Left lung (tissue), 10 donors: ENCODE measurements around the gene CFAP92. TPM values are rescaled to one million over a fixed set of nuclear protein-coding genes. Genes with fewer than 3 reads are reported as not detected.

Experiments
- ATAC-seq: fragments of 200-7000 bp; cut with Tn5 transposase; one replicate; pipeline ENCODE4 v1.9.1; 2020; ENCODE audit warnings: moderate library complexity
- DNase-seq, 4 donors: peaks; one replicate each; pipeline ENCODE4 v3.0.0-alpha.2; 2013 to 2020
- H3K27ac ChIP-seq, 2 donors: fragments of 200-600 bp; sonication (generic) in 1 of 2; one replicate each; pipeline versions ENCODE4 v1.5.0 to v1.8.0; 2020 to 2021
- H3K27me3 ChIP-seq, 2 donors: fragments of 200-600 bp; sonication (generic) in 1 of 2; one replicate each; pipeline versions ENCODE4 v1.5.0 to v1.8.0; 2020 to 2021
- H3K36me3 ChIP-seq, 2 donors: fragments of 200-600 bp; sonication (generic) in 1 of 2; one replicate each; pipeline versions ENCODE4 v1.5.0 to v1.8.0; 2020 to 2021
- H3K4me1 ChIP-seq, 2 donors: fragments of 200-600 bp; one replicate each; pipeline ENCODE4 v1.8.0; 2021
- H3K4me3 ChIP-seq, 2 donors: fragments of 200-600 bp; sonication (generic) in 1 of 2; one replicate each; pipeline versions ENCODE4 v1.5.0 to v1.8.0; 2020 to 2021; ENCODE audit warnings: mild to moderate bottlenecking in 1 of 2
- H3K9me3 ChIP-seq, 2 donors: fragments of 200-600 bp; sonication (generic) in 1 of 2; one replicate each; pipeline versions ENCODE4 v1.5.0 to v1.8.0; 2020 to 2021
- intact Hi-C, 2 donors: fragments of 100-400 bp; cut with DNase I; formaldehyde crosslinking; loops; one replicate each; pipeline versions ENCODE4 v1.11.2 to v1.14.2; 2022
- polyA plus RNA-seq, 6 donors: library from polyadenylated mRNA; unstranded; fragments of 120-200 nt; gene quantifications; one replicate each; pipeline ENCODE4 v1.2.1, GENCODE V29; 2013; ENCODE audit not compliant: insufficient read length in 6 of 6
- total RNA-seq, 2 donors: library from RNA; stranded (reverse); fragmentation: NEBNext Ultra II Directional; extraction: Animal tissue kit (Norgen Biotek cat#: 25700); gene quantifications; one replicate each; pipeline ENCODE4 v1.2.1, GENCODE V29; 2021
- TF ChIP-seq, protein P1 (sequence below), 2 donors: fragments of 200-600 bp; sonication (generic) in 1 of 2; IDR thresholded peaks; one replicate each; pipeline versions ENCODE4 v1.5.0 to v1.8.0; 2021; ENCODE audit warnings: antibody characterized with exemption in 2 of 2
- donor health status: DM: no; HTN: yes; CAD: no.
- donor health status: DM: no; HTN: no; CAD: no.

The CFAP92 gene
- total and polyA plus RNA-seq, 8 donors: 1.7 to 4.4 (median 3.5) TPM

DNA sequence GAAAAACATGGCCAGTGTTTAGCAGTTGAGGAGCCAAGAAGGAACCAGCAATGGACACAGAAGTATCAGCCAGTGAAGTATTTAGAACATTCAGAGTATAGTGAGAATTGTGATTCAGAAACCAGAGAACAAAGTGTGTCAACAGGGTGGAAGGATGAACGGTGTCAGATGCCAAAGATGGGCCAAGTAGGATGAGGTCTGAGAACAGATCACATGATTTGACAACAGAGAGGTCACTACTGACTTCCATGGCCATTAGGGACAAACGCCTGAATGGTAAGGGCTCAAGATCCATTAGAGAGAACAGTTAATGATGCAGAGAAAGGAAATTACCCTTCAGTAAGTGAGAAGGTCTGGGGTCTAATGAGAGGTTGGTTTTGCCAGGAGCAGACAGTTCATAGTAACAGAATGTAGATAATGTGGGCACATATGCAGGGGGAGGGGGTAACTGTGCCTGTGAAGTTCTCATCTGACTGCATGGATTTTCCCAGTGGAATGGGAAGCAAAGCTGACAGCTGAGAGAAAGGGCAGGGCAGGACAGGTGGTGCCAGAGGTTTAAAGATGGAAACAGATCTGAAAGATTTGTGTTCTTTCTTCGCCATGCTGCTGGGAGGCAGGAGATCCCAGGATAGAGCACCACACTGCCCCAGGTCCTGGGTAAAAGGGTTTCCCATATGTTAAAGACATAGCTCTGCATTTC, 119.2 kb downstream of the CFAP92 start:
- Histone ChIP-seq H3K9me3 (no peaks in the 10 kb centered on the region), H3K4me1 (peaks cover 6 to 28% of the 10 kb centered on the region in 2 donors), H3K4me3 (no peak overlapping the region), H3K36me3 (no peaks in the 10 kb centered on the region), H3K27me3 (no peaks in the 10 kb centered on the region), H3K27ac (no peak overlapping the region)
- intact Hi-C loops: no loop called here
- no peak for ATAC-seq
- TF ChIP-seq, protein P1, sequence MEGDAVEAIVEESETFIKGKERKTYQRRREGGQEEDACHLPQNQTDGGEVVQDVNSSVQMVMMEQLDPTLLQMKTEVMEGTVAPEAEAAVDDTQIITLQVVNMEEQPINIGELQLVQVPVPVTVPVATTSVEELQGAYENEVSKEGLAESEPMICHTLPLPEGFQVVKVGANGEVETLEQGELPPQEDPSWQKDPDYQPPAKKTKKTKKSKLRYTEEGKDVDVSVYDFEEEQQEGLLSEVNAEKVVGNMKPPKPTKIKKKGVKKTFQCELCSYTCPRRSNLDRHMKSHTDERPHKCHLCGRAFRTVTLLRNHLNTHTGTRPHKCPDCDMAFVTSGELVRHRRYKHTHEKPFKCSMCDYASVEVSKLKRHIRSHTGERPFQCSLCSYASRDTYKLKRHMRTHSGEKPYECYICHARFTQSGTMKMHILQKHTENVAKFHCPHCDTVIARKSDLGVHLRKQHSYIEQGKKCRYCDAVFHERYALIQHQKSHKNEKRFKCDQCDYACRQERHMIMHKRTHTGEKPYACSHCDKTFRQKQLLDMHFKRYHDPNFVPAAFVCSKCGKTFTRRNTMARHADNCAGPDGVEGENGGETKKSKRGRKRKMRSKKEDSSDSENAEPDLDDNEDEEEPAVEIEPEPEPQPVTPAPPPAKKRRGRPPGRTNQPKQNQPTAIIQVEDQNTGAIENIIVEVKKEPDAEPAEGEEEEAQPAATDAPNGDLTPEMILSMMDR (IDR thresholded peaks at IDR 0.05): no peak
- DNase-seq: no peak

DNA sequence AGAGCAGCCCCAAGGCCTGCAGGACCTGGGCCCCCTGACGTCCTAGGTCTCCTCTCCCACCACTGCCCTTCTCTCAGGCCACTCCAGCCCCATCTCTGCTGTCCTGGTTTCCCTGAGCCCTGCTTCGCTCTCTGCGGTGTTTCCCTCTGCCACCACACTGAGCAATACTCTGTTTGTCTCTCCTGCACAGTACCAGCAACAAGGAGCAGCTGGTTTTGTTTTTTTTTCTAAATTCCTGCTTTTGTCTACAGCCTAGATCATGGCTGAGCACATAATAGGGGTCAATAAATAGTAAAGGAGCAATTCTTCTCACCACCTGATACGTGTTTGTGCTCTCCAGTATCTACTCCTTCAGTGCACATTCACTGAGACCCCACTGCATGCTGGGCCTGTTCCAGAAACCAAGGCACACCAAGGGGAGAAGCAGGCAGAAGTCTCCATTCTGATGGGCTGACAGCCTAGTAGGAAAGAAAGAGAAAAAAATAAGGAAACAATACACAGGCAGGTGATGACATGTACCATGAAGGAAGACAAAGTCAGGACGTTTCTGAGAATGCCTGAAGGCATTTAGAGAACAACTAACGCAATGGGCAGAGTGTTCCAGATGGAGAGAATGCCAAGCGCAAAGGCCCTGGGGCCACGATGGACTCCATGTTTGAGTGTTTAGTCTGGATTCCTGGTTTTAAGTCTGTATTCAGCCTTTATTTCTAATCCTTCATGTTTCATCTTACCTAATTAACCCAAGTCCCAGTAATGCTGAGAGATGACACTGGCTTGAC, 120.4 kb downstream of the CFAP92 start:
- Histone ChIP-seq H3K27me3 (no peaks in the 10 kb centered on the region), H3K9me3 (no peaks in the 10 kb centered on the region), H3K36me3 (no peaks in the 10 kb centered on the region), H3K4me3 (no peak overlapping the region), H3K27ac (no peak overlapping the region), H3K4me1 (peaks cover 6 to 23% of the 10 kb centered on the region in 2 donors)
- ATAC-seq (no peak), DNase-seq (no peak)
- intact Hi-C loops: no loop called here
- TF ChIP-seq, protein P1 (IDR thresholded peaks at IDR 0.05): no peak

DNA sequence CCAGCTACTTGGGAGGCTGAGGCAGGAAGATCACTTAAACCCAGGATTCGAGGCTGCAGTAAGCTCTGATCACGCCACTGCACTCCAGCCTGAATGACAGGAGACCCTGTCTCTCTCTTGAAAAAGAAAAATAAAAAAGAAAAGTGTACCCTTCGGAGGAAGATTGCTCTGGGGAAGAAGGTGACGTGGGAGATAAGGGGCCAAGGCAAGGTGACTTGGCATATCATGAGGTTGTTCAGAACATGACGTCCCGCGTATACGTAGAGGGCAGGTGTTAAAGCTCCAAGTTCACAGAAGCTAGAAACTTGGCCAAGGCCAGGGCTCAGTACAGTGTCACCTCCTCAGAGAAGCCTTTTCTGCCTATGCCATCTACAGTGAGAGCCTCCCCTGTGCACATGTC, 121.1 kb downstream of the CFAP92 start:
- TF ChIP-seq, protein P1 (IDR thresholded peaks at IDR 0.05): no peak
- Histone ChIP-seq H3K36me3 (no peaks in the 10 kb centered on the region), H3K9me3 (no peaks in the 10 kb centered on the region), H3K27ac (no peak overlapping the region), H3K4me3 (no peak overlapping the region), H3K4me1 (peaks cover 0 to 17% of the 10 kb centered on the region in 2 donors), H3K27me3 (no peaks in the 10 kb centered on the region)
- intact Hi-C loops: no loop called here
- ATAC-seq (no peak), DNase-seq (no peak)

GRCh38 chr3:128872282-128872681, 121.6 kb downstream of the CFAP92 start:
- H3K27ac ChIP-seq: no peak overlapping the region
- H3K36me3 ChIP-seq: no peaks in the 10 kb centered on the region
- ATAC-seq: no peak
- intact Hi-C loops: no loop called here
- H3K4me1 ChIP-seq: peaks cover 0 to 12% of the 10 kb centered on the region in 2 donors
- DNase-seq: no peak
- no peaks in the 10 kb centered on the region for H3K9me3 ChIP-seq
- TF ChIP-seq, protein P1 (IDR thresholded peaks at IDR 0.05): no peak
- no peaks in the 10 kb centered on the region for H3K27me3 ChIP-seq
- no peak overlapping the region for H3K4me3 ChIP-seq

- Histone ChIP-seq H3K27me3 (no peaks in the 10 kb centered on the region), H3K4me1 (no peaks in the 10 kb centered on the region), H3K4me3 (no peak overlapping the region), H3K27ac (no peak overlapping the region), H3K9me3 (no peaks in the 10 kb centered on the region), H3K36me3 (no peaks in the 10 kb centered on the region)
- TF ChIP-seq, protein P1 (IDR thresholded peaks at IDR 0.05): no peak
- intact Hi-C loops: no loop called here
- ATAC-seq (no peak), DNase-seq (no peak)
Observed at GRCh38 chr3:128870347-128870746, 123.5 kb downstream of the CFAP92 start.
